Activated CD4-positive, alpha-beta T cell treated with anti-CD3 and anti-CD28 coated beads, Interleukin-2, Interleukin-4, amounts not matched to agents 100 ng/mL and 50 ng/mL, durations not matched to agents 16 hours and 8 hours (primary cell): Measurements from ENCODE around the gene LCE2C.
"Not testable (repeated sequence)": the region's sequence is repeated elsewhere in the genome, so short reads cannot be mapped to it uniquely, and the experiment has no call there.

ENCODE experiments used
- DNase-seq: peaks from one replicate; pipeline ENCODE4 v3.0.0-alpha.2; 2020; ENCODE audit warnings: low spot score

Gene LCE2C, protein sequence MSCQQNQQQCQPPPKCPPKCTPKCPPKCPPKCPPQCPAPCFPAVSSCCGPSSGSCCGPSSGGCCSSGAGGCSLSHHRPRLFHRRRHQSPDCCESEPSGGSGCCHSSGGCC

DNA sequence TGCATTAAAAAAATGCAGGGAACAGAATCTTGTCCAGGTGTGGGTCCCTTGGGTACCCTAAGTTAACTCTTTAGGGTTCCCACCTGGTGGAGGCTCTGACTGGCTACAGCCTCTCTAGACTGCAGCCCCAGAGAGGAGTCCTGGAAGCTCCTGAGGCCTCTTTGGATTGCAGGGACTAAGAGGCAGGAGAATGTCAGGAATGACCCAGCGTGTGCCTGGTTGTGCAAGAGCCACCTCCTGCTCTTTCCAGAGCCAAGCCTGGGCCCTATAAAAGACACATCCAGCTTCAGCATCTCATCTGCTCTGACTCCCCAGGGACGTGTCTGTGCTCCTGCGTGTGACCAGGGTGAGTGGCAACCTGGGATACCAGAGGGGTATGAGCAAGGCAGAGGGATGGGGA lies at the start of gene LCE2C:
TSS of gene LCE2C (plus strand) at position 297 of the 400 bp plus-strand sequence. CDS start 737 bp downstream, outside the sequence.
- not testable (repeated sequence) for DNase-seq

DNA sequence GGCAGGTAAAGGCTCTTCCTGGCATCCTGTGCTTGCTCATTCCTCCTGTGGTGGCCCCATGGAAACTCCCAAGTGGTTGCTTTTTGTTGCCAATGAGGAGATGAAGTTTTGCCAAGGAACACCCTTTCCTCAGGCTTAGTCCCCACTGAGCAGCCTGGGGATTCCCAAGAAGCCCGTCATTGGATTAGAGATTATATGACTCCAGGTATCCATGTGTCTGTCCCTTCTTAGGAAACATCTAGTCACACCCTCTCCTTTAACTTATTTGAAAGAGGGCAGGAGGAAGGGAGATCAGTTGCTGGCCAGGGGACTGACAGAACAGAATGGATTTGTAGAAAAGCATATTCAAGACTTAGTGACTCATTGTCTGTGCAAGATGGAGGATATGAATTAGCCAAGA lies 48.3 kb upstream of the LCE2C start:
- DNase-seq, result no peak

DNA sequence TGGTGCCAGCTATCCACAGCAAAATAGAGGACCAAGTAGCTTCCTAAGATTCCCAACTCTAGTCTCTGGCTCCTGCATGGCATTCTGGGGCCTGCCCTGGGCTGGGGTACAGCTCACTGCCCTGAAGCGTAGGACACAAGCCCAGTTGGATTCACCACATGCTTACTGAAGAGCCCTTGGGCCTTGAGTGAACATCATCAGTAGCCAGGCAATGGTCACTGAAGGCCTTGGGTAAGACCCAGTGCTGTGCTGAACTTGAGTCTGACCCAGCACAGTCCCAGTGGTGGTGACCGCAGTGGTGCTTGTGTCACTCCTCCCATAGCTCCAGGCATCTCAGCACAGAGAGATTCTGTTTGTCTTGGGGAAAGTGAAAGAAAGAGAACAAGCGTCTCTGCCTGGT lies 44.5 kb upstream of the LCE2C start:
- no peak for DNase-seq

DNA sequence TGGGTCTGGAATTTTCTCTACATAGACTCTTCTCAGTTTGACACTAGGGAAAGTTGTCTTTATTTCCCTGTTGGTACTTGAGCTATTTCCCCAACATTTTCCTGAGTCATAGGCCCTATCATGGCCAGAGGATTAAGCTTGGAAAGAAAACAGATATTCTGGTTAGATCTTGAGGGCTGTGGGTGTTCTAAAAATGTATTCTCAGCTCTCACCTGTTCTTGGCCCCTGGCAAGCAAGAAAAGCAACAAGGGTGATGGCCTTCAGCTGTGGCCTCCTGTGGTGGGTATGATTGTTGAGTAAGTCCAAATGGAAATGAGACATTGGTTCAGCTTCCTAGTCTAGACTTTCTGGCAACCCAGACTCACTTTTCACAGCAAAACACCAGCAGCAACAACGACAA lies 34.7 kb upstream of the LCE2C start:
- no peak for DNase-seq

DNA sequence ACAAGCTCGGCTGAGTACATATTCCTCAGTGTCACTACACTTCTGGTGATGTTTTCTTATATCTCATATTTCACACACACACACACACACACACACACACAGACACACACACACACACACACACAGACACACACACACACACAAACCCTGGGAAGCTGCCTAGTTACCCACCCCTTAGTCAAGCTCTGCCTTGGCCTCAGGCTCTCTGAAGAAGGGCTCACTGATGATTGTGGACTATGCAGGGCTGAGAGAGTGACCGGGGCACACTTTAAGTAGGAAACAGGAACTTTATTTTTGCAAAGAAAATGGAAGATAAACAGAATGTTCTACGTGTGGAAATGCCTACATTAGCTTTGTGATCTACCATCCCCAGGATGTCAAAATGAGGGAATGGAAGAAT lies 31.1 kb upstream of the LCE2C start:
- DNase-seq, result no peak

DNA sequence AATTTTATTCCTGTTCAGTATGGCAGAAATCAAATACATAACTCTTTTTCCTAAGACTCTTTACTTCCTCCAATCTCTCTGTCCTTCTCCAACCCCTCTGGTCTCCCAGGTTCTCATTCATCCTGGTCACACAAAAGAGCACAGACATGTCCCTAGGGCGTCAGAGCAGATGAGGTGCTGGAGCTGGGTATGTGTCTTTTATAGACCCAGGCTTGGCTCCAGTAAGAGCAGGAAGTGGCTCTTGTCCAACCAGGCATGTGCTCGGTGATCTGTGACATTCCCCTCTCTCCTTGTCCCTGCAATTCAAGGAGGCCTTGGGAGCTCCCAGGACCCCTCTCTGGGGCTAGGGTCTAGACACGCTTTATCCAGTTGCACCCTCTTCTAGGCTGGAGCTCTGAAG lies 29.9 kb upstream of the LCE2C start:
- no peak for DNase-seq

DNA sequence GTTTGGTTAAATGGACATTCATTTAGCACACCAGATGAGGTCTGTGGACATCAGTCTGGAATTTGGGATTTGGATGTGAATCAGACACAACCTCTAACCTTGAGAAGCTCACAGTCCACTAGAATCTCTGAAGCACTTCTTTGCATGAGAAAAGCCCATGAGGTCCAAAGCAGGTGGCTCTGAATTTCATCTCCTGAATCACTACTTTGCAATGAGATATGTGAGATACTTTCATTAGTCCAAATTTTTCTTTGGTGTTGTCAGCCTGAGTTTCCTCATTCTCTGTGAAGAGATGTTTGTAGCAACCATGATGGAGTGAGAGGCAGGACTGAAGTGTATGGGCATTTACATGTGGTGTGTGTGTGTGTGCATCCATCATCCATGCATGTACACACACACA lies 28.4 kb upstream of the LCE2C start:
- no peak for DNase-seq

DNA sequence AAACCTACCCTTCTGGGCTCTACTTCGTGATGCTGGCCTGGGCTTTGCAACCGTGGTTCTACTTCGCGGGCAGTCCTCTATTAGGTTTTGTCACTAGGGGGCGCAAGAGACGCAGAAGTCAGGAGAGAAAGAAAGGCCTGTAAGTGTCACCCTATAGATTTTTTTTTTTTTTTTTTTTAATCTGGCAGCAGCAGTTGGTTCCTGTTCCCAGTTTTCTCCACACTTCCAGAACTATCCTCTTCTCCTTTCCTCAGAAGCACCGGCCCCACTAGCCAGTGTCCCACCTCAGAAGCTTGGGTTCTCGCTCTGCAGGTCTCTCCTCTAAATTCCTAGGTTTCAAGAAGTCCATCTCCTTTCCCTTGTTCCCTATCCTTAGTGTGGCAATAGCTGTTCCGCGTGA lies 21.0 kb upstream of the LCE2C start:
- peak; percentile 76 for DNase-seq

DNA sequence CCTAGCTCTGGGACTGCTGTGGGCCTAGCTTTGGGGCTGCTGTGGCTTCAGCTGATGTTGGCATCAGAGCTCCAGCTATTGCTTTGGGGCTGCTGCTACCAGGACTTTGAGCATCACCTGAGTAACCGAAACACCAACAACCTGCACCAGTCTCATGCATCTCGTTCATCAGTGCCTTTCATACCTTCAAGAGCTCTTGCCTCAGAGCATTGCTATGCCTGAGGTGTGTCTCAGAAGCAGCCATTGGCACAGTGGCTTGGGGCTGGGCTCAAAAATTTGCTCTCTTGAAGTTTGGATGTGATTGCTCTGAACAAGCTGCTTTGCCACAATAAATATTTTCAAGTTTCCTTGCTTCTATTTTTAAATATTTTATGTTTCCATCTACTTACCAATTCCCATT lies 18.6 kb upstream of the LCE2C start:
- DNase-seq, result no peak

DNA sequence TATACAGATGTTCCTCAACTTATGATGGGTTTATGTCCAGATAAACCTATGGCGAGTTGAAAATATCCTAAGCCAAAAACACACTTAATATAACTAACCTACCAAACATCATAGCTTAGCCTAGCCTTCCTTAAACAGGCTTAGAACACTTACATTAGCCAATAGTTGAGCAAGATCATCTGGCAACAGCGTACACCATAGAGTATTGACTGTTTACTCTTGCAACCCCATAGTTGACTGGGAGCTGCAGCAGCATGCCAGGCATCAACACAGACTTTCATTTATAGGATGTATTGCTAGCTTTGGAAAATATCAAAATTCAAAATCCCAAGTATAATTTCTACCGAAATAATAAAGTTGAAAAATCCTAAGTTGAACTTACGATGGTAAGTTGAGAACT lies 17.4 kb upstream of the LCE2C start:
- DNase-seq, result no peak

DNA sequence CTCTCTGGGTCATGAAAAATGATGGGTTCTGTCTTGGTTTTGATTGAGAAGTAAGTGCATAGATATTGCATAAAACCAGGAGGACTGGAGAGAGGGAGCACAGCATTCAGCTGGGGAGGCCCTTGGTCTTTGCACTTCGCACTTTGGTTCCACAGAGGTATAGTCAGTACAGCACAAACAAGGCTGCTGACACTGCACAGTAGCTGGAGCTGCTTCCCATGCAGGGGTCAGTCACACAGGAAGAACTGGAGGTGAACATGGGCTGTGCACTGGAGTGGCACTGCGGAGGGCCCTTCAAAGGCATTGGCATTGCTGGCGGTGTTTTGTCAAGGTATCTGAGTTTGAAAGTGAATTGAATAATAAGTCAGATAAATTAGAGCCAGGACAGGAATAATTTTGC lies 16.4 kb upstream of the LCE2C start:
- no peak for DNase-seq

DNA sequence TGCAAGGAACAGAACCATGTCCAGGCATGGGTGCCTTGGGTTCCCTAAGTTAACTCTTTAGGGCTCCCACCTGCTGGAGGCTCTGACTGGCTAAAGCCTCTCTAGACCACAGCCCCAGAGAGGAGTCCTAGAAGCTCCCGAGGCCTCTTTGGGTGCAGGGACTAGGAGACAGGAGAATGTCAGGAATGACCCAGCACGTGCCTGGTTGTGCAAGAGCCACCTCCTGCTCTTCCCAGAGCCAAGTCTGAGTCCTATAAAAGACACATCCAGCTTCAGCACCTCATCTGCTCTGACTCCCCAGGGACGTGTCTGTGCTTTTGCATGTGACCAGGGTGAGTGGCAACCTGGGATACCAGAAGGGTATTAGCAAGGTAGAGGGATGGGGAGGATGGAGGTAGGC lies 12.0 kb upstream of the LCE2C start, which contains the start of gene LCE2D:
TSS of gene LCE2D (plus strand) at position 283 of the 400 bp plus-strand sequence. CDS start 726 bp downstream, outside the sequence.
- no peak for DNase-seq

DNA sequence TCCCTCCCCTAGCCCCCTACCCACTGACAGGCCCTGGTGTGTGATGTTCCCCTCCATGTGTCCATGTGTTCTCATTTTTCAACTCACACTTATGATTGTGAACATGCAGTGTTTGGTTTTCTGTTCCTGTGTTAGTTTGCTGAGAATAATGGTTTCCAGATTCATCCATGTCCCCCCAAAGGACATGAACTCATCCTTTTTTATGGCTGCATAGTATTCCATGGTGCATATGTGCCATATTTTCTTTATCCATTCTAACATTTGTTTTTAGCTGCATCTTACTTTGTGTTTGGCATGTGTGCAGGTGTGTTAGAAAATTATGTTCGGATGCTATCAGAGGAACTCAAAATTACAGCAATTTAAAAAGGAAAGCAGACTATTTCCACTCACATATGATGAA lies 8.9 kb upstream of the LCE2C start:
- not testable (repeated sequence) for DNase-seq

DNA sequence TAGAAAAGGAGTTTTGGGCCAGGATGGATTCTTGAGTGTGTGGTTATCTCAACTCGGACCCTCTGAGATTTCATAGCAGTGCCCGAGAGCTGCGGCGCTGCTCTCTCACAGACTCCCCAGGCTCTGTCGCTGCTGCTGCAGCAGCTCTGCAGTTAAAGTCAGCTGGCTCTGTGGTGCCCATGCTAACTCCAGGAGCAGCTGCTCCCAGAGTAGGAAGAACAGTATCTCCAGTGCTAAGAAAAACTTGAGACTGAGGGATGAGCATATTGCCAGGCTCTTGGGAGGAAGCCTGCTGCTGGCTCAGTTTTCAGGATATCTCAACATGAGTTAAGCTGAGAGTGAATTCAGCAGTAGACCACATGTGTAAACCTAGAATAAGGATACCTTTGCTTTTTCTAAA lies 7.4 kb upstream of the LCE2C start:
- DNase-seq, result no peak

DNA sequence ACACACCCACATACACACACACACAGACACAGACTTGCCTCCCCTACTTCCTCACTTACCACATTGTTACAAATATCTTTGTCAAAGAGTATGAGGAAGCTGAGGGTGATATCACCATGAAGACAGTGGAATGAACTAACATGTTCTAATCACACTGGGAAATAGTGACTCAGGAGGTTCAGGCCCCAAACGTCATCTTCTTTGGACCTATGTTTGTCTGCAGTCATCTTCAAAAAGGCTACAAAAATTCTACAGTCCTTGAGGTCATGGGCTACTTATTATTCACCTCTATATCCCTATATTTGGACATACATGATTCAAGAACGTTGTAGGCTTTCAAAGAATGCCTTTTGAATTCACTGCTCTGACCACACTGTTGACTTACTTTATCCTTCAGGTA lies 2.1 kb upstream of the LCE2C start:
- no peak for DNase-seq

DNA sequence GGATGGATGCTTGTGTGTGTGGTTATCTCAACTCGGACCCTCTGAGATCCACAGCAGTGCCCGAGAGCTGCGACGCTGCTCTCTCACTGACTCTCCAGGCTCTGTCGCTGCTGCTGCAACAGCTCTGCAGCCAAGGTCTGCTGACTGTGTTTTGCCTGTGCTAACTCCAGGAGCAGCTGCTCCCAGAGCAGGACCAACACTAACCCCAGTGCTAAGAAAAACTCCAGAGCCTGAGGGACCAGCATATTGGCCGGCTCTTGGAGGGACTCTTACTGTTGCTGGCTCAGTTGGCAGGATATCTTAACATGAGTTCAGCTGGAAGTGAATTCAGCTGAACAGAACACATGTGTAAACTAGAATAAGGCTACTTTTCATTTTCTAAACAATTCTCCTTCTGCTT lies 4.4 kb downstream of the LCE2C start:
- no peak for DNase-seq

DNA sequence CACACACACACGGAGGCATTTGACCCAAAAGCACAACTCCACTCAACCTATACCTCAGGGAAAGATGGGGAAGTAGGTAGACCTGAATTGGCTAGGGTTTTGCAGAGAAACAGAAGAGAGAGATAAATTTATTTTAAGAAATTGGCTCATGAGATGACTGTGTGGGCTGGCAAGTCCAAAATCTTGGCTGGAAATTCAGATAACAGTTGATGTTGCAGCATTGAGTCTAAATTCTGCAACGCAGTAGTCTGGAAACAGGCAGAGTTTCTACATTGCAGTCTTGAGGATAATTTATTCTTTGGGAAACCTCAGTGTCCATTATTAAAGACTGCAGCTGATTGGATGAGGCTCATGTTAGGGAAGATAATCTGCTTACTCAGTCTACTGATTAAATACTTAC lies 6.5 kb downstream of the LCE2C start:
- no peak for DNase-seq

DNA sequence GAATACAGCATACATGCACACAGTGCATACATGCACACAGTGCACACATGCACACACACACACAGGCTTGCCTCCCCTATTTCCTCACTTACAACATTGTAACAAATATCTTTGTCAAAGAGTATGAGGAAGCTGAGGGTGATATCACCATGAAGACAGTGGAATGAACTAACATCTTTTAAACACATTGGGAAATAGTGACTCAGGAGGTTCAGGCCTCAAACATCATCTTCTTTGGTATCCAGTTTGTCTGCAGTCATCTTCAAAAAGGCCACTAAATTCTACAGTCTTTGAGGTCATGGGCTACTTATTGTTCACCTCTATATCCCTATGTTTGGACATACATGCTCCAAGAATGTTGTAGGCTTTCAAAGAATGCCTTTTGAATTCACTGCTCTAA lies 8.8 kb downstream of the LCE2C start:
- DNase-seq, result no peak

DNA sequence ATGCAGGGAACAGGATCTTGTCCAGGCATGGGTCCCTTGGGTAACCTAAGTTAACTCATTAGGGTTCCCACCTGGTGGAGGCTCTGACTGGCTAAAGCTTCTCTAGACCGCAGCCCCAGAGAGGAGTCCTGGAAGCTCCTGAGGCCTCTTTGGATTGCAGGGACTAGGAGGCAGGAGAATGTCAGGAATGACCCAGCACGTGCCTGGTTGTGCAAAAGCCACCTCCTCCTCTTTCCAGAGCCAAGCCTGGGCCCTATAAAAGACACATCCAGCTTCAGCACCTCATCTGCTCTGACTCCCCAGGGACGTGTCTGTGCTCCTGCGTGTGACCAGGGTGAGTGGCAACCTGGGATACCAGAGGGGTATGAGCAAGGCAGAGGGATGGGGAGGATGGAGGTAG lies 10.7 kb downstream of the LCE2C start, which contains the start of gene LCE2B:
TSS of gene LCE2B (plus strand) at position 301 of the 400 bp plus-strand sequence. CDS start 721 bp downstream, outside the sequence.
- DNase-seq, result not testable (repeated sequence)

DNA sequence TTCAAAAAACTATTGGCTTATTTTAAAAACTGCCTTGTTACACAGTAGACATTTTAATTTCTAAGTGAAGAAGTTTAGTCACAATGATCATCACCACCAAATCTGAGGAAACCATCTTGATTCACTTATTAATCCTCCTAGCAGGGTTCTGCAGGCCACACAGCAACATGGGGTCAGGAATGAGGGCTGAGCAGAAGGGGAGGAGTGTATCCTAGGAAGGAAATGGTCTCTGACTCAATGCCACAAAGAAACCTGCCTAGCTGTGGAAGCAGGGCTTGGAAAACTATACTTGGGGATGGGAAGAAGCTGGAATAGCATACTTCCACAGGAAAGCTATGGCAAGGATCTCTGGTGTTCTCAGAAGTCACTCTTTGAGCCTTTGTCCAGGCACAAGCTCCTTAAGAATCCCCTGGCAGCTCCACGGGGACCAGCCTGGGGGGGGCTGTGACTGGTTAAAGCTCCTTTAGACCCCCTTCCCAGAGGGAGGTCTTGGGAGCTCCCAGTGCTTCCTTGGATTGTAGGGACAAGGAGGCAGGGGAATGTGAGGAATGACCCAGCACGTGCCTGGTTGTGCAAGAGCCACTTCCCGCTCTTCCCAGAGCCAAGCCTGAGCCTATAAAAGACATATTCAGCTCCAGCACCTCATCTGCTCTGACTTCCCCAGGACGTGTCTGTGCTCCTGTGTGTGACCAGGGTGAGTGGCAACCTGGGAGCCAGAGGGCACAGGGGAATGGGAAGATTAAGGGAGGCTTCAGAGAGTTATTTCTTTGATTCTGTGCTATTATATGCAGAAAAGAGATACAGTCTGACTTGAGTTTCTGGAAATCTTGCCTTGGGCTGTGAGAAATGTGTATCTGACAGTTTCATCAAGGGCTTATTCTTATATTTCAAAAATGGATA lies 22.9 kb downstream of the LCE2C start, which contains the start of gene LCE2A:
TSS of gene LCE2A (plus strand) at position 645 of the 900 bp plus-strand sequence. CDS start 557 bp downstream, outside the sequence.
- no peak for DNase-seq

DNA sequence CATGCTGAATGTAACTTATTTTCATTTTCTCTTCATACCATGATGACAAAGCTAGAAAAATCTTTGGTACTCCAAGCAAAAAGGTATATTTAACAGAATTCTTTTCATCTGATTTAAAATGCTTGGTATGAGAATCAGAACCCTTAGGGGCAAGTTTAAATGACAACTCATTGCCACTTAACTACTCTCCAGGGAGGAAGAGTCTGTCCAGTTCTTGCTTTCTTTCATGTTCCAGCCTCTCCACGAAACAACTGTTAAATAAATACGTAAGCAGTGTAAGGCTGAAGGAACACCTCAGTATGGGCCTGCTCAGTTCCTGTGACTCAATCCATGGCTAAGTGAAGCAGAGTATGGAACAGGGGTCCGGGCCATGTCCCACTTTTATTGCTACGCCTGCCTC lies 24.7 kb downstream of the LCE2C start:
- DNase-seq, result no peak

DNA sequence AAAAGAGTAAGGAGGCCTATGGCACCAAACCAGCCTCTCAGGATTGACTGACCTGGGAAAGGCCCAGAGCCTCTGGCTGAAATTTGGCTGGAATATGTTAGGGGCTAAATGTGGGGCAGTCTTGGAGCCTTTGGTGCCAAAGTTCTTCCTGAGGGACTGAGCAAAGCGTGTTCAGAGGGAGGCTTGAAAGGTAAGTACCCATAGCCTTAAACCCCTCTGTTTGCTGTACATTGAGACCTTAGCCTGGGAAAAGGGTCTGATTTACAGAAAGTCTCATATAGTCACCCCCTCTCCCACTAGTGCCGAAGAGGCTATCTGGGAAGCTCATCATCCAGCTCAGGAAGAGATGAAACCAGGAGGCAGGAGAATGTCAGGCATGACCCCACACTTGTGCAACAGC lies 32.8 kb downstream of the LCE2C start, which contains the start of gene LCE4A:
TSS of gene LCE4A (plus strand) at position 301 of the 400 bp plus-strand sequence. CDS start 916 bp downstream, outside the sequence.
- no peak for DNase-seq

DNA sequence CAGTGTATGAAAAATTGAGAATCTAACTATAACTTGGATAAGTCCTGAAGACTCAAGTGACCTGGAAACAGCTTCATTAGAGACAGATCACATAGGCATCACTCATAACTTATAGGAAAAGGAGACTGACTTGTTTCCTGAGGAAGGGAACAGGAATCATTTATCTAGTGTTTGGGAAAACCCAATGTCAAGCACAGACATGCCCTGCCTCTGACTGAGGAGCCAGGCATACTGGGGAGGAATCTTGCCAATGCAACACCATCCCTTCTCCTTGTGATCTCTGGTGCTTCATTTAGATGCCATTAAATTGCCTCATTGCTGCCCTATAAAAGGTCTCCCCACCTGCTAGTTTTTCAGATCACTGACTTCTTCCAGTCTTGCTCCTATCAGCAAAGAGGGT lies 43.2 kb downstream of the LCE2C start:
- DNase-seq, result no peak
